ENCODE measurements around the gene KAT8.
"Not testable (repeated sequence)": the region's sequence is repeated elsewhere in the genome, so short reads cannot be mapped to it uniquely, and the experiment has no call there.

Gene KAT8

DNA sequence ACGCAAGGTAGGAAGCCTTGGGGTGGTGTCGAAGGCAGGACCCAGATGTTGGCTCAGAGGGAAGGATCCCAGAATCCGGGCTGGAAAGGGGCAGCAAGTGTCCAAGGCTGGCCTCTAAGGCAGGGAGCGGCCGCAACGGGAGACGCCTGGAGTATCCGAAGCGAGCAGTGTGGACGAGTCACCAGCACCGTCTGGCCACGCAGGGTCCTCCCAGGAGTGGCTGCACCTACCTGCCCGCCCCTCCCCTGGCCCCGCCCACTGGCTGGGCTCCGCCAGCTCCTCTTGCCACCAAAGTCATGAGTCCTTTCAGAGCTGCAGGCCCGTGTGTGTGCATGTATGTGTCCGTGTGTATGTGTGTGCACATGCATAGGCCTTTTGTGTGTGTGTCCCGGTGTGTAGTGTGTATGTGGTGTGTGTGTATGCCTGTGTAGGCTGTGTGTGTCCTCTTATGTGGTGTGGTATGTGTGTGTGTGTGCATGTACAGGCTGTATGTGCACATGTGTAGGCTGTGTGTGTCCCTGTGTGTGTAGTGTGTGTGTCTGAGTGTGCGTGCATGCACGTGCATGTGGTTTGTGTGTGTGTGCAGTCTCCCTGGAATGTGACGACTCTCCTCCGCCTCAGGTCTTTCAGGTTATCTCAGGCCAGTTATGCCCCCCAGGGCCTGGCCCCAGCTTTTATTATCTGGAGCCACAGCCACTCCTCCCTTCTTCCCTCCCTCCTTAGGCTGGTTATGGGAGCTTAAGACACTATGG, 18.2 kb downstream of the KAT8 start, which contains the start of gene PRSS8:
TSS of gene PRSS8 (minus strand) at position 193 of the 752 bp plus-strand sequence. CDS start 229 bp downstream, outside the sequence.
- DNase-seq (ENCODE audit: low read depth), result no peak
- H3K4me3 ChIP-seq (ENCODE audit: control insufficient read depth, low read depth, low read length), result no peak within 1 kb of the TSS
- TF ChIP-seq, protein P1, sequence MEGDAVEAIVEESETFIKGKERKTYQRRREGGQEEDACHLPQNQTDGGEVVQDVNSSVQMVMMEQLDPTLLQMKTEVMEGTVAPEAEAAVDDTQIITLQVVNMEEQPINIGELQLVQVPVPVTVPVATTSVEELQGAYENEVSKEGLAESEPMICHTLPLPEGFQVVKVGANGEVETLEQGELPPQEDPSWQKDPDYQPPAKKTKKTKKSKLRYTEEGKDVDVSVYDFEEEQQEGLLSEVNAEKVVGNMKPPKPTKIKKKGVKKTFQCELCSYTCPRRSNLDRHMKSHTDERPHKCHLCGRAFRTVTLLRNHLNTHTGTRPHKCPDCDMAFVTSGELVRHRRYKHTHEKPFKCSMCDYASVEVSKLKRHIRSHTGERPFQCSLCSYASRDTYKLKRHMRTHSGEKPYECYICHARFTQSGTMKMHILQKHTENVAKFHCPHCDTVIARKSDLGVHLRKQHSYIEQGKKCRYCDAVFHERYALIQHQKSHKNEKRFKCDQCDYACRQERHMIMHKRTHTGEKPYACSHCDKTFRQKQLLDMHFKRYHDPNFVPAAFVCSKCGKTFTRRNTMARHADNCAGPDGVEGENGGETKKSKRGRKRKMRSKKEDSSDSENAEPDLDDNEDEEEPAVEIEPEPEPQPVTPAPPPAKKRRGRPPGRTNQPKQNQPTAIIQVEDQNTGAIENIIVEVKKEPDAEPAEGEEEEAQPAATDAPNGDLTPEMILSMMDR (IDR thresholded peaks at IDR 0.05; ENCODE audit: control insufficient read depth, insufficient read depth, low read depth, low read length, missing control alignments), result no peak

DNA sequence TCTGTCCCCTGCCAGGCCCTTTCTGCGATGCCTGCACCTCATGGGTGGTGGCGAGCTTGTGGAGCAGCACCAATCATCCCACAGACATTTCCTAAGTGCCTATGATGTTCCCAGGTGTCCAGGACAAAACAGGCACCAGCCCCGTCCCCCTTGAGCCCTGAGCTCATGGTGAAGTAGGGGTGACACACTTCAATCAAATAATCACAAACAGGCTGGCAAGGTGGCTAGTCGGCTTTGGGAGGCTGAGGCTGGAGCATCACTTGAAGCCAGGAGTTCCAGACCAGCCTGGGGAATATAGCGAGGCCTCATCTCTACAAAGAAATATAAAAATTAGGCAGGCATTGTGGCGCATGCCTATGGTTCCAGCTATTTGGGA, 18.8 kb downstream of the KAT8 start:
- no peak for DNase-seq (ENCODE audit: low read depth)
- H3K4me3 ChIP-seq (ENCODE audit: control insufficient read depth, low read depth, low read length), result no peak overlapping the region
- TF ChIP-seq, protein P1 (IDR thresholded peaks at IDR 0.05; ENCODE audit: control insufficient read depth, insufficient read depth, low read depth, low read length, missing control alignments), result no peak

DNA sequence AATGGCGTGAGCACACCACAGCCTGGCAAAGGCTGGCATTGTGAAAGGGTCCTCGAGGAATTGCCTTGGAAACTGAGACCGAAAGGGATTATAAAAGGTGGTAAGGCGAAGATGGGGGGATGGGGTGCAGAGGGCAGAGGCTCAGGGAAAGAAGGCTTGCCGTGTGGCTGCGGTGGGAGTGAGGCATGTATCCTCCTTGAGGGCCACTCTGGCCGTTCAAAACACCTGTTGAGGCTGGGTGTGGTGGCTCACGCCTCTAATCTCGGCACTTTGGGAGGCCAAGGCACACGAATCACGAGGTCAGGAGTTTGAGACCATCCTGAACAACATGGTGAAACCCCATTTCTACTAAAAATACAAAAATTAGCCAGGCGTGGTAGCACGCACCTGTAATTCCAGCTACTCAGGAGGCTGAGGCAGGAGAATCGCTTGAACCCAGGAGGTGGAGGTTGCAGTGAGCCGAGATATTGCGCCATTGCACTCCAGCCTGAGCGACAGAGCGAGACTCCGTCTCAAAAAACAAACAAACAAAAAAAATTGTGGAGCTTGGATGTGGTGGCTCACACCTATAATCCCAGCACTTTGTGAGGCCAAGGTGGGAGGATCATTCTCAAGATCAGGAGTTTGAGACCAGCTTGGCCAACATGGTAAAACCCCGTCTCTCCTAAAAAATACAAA, 19.5 kb downstream of the KAT8 start:
- not testable (repeated sequence) for DNase-seq (ENCODE audit: low read depth); H3K4me3 ChIP-seq (ENCODE audit: control insufficient read depth, low read depth, low read length)

DNA sequence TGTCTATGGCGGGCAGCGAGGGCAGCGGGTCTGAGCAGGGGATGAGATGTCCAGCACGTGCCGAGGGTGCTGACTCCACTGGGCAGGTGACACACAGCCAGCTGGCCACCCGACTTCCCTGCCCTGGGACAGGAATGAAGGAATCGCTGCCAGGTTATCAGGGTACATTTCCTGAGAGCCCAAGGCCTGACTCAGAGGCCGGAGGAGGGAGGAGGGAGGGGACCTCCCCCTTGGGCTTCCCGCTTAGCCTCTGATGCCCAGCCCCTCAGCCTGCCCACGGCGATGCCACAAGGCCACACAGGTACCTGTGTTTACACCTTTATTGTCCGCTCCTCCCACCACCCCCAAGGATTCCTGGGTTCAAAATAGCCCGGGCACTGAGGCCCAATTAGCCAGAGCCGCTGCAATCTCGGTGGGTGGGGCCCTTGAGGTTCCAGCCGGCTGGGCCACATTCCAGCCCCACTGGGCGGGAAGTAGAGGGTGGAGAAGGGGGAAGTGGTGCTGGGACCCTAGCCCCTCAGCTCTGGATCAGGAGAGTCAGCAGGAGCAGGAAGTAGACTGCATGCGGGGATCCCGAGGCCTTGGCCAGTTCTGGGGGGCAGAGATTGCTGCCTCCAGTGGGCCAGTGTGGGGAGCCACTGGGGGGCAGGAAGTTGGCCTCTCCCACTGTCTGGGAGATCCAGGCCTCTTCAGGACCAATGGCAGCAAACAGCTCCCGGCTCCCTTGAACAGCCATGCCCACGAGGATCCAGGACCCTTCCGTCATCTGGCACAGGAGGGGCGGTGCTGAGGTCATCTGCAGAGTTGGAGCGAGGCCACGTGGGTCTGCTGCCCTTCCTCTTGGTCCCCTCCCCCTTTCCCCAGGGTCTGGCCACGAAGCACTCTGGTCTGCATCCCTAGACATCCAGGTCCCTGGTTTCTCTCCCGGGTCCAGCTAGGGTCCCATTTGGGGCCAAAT, 21.4 kb downstream of the KAT8 start:
- TF ChIP-seq, protein P1 (IDR thresholded peaks at IDR 0.05; ENCODE audit: control insufficient read depth, insufficient read depth, low read depth, low read length, missing control alignments), result no peak
- DNase-seq (ENCODE audit: low read depth), result no peak

DNA sequence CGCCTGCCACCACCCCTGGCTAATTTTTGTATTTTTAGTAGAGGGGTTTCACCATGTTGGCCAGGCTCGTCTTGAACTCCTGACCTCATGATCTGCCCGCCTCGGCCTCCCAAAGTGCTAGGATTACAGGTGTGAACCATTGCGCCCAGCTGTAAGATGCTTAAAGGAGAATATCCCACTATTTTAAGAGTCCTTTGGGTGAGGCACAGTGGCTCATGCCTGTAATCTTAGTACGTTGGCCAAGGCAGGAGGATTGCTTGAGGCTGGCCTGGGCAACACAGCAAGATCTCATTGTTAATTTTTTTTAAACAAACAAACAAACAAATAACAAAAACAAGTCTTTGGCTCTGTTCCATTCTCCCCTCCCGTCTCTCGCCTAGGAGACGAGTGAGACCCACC, 23.6 kb downstream of the KAT8 start:
- not testable (repeated sequence) for H3K4me3 ChIP-seq (ENCODE audit: control insufficient read depth, low read depth, low read length)

More for the DNA sequence above, 21.4 kb downstream of the KAT8 start:
- H3K4me3 ChIP-seq (ENCODE audit: control insufficient read depth, low read depth, low read length), result no peak overlapping the region

DNA sequence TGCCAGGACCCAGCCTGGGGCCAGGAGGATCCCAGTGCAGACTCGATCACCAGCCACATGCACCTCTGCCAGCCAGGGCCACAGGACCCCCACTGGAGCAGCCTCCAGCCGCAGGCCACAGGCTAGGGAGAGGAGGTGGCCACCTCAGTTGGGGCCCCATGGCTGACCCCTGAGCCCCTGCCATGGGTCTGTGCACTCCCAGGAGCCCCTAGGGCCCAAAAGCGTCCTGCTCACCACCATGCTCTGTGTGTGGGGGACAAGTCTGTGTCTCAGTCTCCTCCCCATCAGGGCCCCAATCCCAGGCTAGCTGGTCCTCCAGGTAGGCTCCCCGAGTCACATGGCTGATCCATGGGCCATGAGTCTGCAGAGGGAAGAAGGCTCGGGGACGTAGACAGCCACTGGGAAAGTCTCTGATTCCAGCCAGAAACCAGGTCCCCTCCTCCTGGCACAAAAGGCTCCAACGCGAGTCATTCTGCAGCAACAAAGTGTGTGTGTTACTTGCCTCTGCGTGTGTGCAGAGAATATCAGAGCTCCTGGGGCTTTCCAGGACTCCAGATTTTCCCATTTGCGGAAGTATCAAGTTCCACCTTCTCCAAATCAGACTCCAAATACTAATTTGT, 24.1 kb downstream of the KAT8 start:
- peak overlapping the region; percentile 17 for H3K4me3 ChIP-seq (ENCODE audit: control insufficient read depth, low read depth, low read length)
- peak; percentile 41 for DNase-seq (ENCODE audit: low read depth)

More for the DNA sequence above, 23.6 kb downstream of the KAT8 start:
- DNase-seq (ENCODE audit: low read depth), result not testable (repeated sequence)

More for the DNA sequence above, 24.1 kb downstream of the KAT8 start:
- TF ChIP-seq, protein P1 (IDR thresholded peaks at IDR 0.05; ENCODE audit: control insufficient read depth, insufficient read depth, low read depth, low read length, missing control alignments), result no peak

All from AG09309 (cell line).